Heart left ventricle (tissue), 16 donors: ENCODE data around the gene HVCN1. TPM values are rescaled to one million over a fixed set of nuclear protein-coding genes. Genes with fewer than 3 reads are reported as not detected.

ENCODE experiments used
- ATAC-seq, 4 donors: fragments of 200-7000 bp; cut with Tn5 transposase; one replicate each; pipeline ENCODE4 v1.9.1; 2020 to 2022; ENCODE audit warnings: moderate library complexity in 4 of 4, mild to moderate bottlenecking in 3 of 4, moderate number of reproducible peaks in 1 of 4
- DNase-seq, 5 donors: peaks; one replicate each; pipeline ENCODE4 v3.0.0-alpha.2; 2020
- H3K27ac ChIP-seq, 12 donors: fragments of 200-600 bp; sonication (generic) in 4 of 12; one replicate each; pipeline versions ENCODE4 v1.5.0 to v1.8.0; 2016 to 2022; ENCODE audit warnings: mild to moderate bottlenecking in 2 of 12
- H3K27me3 ChIP-seq, 9 donors: fragments of 200-600 bp; sonication (generic) in 2 of 9; one replicate each; pipeline versions ENCODE4 v1.5.1 to v1.8.0; 2016 to 2022; ENCODE audit warnings: mild to moderate bottlenecking in 3 of 9
- H3K36me3 ChIP-seq, 9 donors: fragments of 200-600 bp; sonication (generic) in 2 of 9; one replicate each; pipeline versions ENCODE4 v1.5.0 to v1.8.0; 2018 to 2022; ENCODE audit warnings: mild to moderate bottlenecking in 2 of 9
- H3K4me1 ChIP-seq, 12 donors: fragments of 200-600 bp; sonication (generic) in 4 of 12; one replicate each; pipeline versions ENCODE4 v1.5.0 to v1.8.0; 2016 to 2022; ENCODE audit warnings: mild to moderate bottlenecking in 3 of 12
- H3K4me3 ChIP-seq, 12 donors: fragments of 200-600 bp; sonication (generic) in 4 of 12; one replicate each; pipeline versions ENCODE4 v1.5.0 to v1.8.0; 2017 to 2022; ENCODE audit warnings: mild to moderate bottlenecking in 9 of 12, moderate library complexity in 4 of 12
- H3K9me3 ChIP-seq, 12 donors: fragments of 200-600 bp; sonication (generic) in 4 of 12; one replicate each; pipeline versions ENCODE4 v1.5.0 to v1.8.0; 2016 to 2022; ENCODE audit warnings: mild to moderate bottlenecking in 1 of 12
- CTCF ChIP-seq, 12 donors: fragments of 200-600 bp; sonication (generic) in 4 of 12; IDR thresholded peaks; one replicate each; pipeline versions ENCODE4 v1.5.0 to v1.8.0; 2018 to 2022; ENCODE audit warnings: antibody characterized with exemption in 12 of 12, mild to moderate bottlenecking in 5 of 12
- POLR2A ChIP-seq, 2 donors: fragments of 450-650 bp; IDR thresholded peaks; one replicate each; pipeline ENCODE4 v1.6.1; 2017; ENCODE audit warnings: antibody characterized with exemption in 2 of 2, mild to moderate bottlenecking in 2 of 2, moderate library complexity in 2 of 2
- WGBS, 4 donors: extraction: QIAGEN DNeasy Blood & Tissue Kit in 2 of 4; methylation state at CpG; one replicate each; pipeline versions ENCODE4 v1.1.5 to v1.1.7; 2013 to 2018; 5-methylcytosine and 5-hydroxymethylcytosine counted together
- intact Hi-C, 10 donors: fragments of 100-400 bp; cut with DNase I; formaldehyde crosslinking; loops; one replicate each; pipeline versions ENCODE4 v1.11.1 to v1.14.2; 2022
- polyA plus RNA-seq, 2 donors: library from polyadenylated mRNA; stranded (reverse); fragments of 200-250 nt; gene quantifications; one replicate each; pipeline ENCODE4 v1.2.3, GENCODE V29; 2013
- total RNA-seq, 9 donors: library from RNA; depleted of rRNA in 2 of 9; stranded (reverse); fragments of >200 nt in 2 of 9; fragmentation: NEBNext Ultra II Directional in 3 of 9; extraction: Animal tissue kit (Norgen Biotek cat#: 25700) in 3 of 9; gene quantifications; one replicate each; pipeline versions ENCODE4 v1.1.0 to v1.2.4, GENCODE V29; 2016 to 2023
- donor health status: ischemic (EF 13 %, LVEDD 7.1; RV severe dilation, severe dysfunction).
- donor health status: healthy with polysubstance abuse.
- donor health status: DM: no; HTN: yes; CAD: no.
- donor health status: DM: no; HTN: no; CAD: no.
- donor health status: ischemic (EF 25% LVEDD 6.9; RV normal size, moderate dysfunction).
- donor health status: ischemic (EF 25% LVEDD 5.7; RV mildly dilated, moderate dysfunction).
- donor health status: healthy.
- donor health status: DM: yes; HTN: yes; CAD: no.
- donor health status: ischemic (EF 35%, LVEDD 5.7; RV mildly dilated, moderate dysfunction).
- donor health status: nonischemic (EF 11% LVEDD 7.7; RV severe dilation, severe dysfunction).
- donor health status: DM: yes; HTN: yes; CAD: no.
- donor health status: PGD.
- donor health status: ischemic (EF 29% LVEDD 5.4; RV normal size, mild dysfunction).
- donor health status: nonischemic (EF 23%, LVEDD 6.1; RV moderate dilation, normal function).

Gene HVCN1
- total and polyA plus RNA-seq, 11 donors: 4.1 to 55.3 (median 11.8) TPM

- TF ChIP-seq POLR2A (IDR thresholded peaks at IDR 0.05) (no peak), CTCF (IDR thresholded peaks at IDR 0.05) (no peak)
- Histone ChIP-seq H3K4me1 (peaks cover 7 to 73% (median 15%) of the 10 kb centered on the region in 12 donors), H3K27ac (no peak overlapping the region), H3K9me3 (no peaks in the 10 kb centered on the region), H3K4me3 (no peak overlapping the region), H3K36me3 (no peaks in the 10 kb centered on the region), H3K27me3 (no peaks in the 10 kb centered on the region)
- DNase-seq (no peak), ATAC-seq (no peak)
- 85 to 92% (median 90%) methylated on average over 3 of the region's 3 CpGs for WGBS, 4 donors
- intact Hi-C loops: loop anchor here in 7 of 10 donors (5.0 to 10.0 kb wide), 9 partner anchors 46 to 244 kb away; partner anchors contain the start of genes ARPC3 (in 1 of the 7), PPP1CC (in 1 of the 7), RAD9B (in 1 of the 7) and TCTN1 (in 1 of the 7)
Measured at GRCh38 chr12:110696283-110696682, 7.4 kb upstream of the HVCN1 start.

- no peaks in the 10 kb centered on the region for H3K9me3 ChIP-seq
- H3K4me3 ChIP-seq: no peak overlapping the region
- ATAC-seq: peak; percentile 67 to 87 (median 74)
- DNase-seq: peak; percentile 51 to 93 (median 76)
- H3K4me1 ChIP-seq: peaks cover 7 to 89% (median 21%) of the 10 kb centered on the region in 12 donors
- WGBS, 4 donors: 38 to 58% (median 55%) methylated on average over 10 to 12 of the region's 12 CpGs
- no peaks in the 10 kb centered on the region for H3K27me3 ChIP-seq
- peak overlapping the region in 11 of 12 donors; percentile 29 to 91 (median 72) for H3K27ac ChIP-seq
- TF ChIP-seq POLR2A (IDR thresholded peaks at IDR 0.05): no peak
- no peak for TF ChIP-seq CTCF (IDR thresholded peaks at IDR 0.05)
- intact Hi-C loops: loop anchor here in 6 of 10 donors (5.0 to 10.0 kb wide), 5 partner anchors 77 to 190 kb away; partner anchors contain the start of genes RAD9B (in 1 of the 6), TCTN1 (in 1 of the 6) and VPS29 (in 1 of the 6)
- no peaks in the 10 kb centered on the region for H3K36me3 ChIP-seq
Measured at GRCh38 chr12:110694330-110694901, 5.5 kb upstream of the HVCN1 start.

- Histone ChIP-seq H3K4me1 (peaks cover 3 to 85% (median 18%) of the 10 kb centered on the region in 12 donors), H3K27me3 (no peaks in the 10 kb centered on the region), H3K27ac (peak overlapping the region in 11 of 12 donors; percentile 29 to 91 (median 72)), H3K9me3 (no peaks in the 10 kb centered on the region), H3K4me3 (no peak overlapping the region), H3K36me3 (no peaks in the 10 kb centered on the region)
- DNase-seq (peak in 3 of 5 donors; percentile 51 to 67 (median 51)), ATAC-seq (no peak)
- WGBS, 4 donors: 68 to 77% (median 72%) methylated on average over 7 of the region's 7 CpGs
- intact Hi-C loops: loop anchor here in 6 of 10 donors (5.0 to 10.0 kb wide), 5 partner anchors 76 to 189 kb away; partner anchors contain the start of genes RAD9B (in 1 of the 6), TCTN1 (in 1 of the 6) and VPS29 (in 1 of the 6)
- TF ChIP-seq POLR2A (IDR thresholded peaks at IDR 0.05): no peak
- TF ChIP-seq CTCF (IDR thresholded peaks at IDR 0.05): no peak
Measured at GRCh38 chr12:110693731-110694130, 4.8 kb upstream of the HVCN1 start.

- 69 to 74% (median 71%) methylated on average over 4 of the region's 4 CpGs for WGBS, 4 donors
- Histone ChIP-seq H3K4me1 (peaks cover 5 to 79% (median 28%) of the 10 kb centered on the region in 12 donors), H3K27me3 (no peaks in the 10 kb centered on the region), H3K4me3 (peak overlapping the region in 4 of 12 donors; percentile 65 to 84 (median 80)), H3K27ac (peak overlapping the region; percentile 1 to 88 (median 80)), H3K36me3 (no peaks in the 10 kb centered on the region), H3K9me3 (no peaks in the 10 kb centered on the region)
- TF ChIP-seq POLR2A (IDR thresholded peaks at IDR 0.05): no peak
- TF ChIP-seq CTCF (IDR thresholded peaks at IDR 0.05): no peak
- ATAC-seq (no peak), DNase-seq (no peak)
- intact Hi-C loops: loop anchor here in 6 of 10 donors (5.0 to 10.0 kb wide), 5 partner anchors 73 to 185 kb away; partner anchors contain the start of genes RAD9B (in 1 of the 6), TCTN1 (in 1 of the 6) and VPS29 (in 1 of the 6)
Measured at GRCh38 chr12:110690127-110690430, 1.2 kb upstream of the HVCN1 start.
